GM21367 (cell line): ENCODE data around the gene GTF3C4.

Experiments used
- ATAC-seq: cut with Tn5 transposase; IDR thresholded peaks from one replicate; pipeline ENCODE4 v1.9.1; 2021; ENCODE audit not compliant: unreplicated experiment

GTF3C4 gene

DNA sequence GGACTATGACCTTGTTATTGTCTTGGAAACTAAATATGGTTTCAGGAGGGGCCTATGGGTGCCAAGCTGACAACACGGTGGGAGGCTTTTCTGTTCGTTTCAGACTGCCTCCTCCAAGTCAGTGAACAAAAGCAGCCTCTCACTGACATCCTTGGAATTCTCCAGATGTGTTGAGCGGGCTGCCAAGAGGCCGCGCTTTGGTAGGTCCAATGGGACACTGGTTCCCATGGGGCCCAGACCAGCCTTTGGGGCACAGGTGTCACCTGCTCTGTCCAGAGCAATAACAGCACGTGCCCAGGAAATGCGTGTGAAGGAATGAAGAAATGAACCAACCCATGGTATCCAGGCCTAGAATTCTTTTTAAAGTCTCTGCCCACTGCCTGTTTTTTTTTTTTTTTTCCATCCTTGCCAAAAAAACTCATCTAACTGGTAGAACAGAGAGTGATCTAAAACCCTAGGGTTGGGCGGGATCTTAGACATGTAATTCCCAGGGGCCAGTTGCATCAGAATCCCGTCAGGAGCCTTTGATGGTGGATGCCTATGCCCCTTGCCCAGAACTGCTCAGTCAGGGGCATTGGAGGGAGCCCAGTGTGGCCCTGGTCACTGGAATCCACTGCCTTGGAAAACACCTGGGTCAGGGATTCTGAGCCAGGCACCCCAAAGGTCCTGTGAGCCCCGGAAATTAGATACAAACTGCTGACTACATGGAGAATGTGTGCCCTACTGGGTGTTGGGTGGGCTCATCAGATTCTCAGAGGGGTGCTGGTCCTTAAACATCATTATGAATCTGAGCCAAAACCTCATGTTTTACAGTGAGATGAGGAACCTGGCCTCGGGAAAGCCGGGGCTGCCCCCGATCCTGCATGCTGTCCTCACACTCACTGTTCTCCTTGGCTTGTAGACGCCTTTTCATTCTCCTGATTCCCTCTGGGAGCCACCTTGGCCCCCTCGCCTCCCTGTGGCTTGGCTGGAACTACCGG lies 60.1 kb downstream of the GTF3C4 start:
- no peak for ATAC-seq

DNA sequence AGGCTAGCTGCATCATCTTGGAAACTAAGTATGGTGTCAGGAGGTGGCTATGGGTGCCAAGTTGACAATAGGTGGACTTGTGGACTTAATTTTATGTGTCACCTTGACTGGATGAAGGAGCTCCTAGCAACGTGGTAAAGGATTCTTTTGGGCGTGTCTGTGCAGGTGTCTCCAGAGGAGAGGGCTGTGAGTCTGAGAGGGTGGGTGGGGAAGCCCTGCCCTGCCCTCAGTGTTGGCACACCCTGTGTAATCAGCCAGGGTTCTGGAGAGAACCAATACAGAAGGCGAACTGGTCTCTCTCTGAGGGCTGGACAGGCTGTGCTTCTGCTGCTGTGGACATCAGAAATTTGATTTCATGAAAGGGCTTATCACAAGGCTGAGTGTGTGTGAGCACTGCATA lies 61.0 kb downstream of the GTF3C4 start:
- ATAC-seq = no peak

DNA sequence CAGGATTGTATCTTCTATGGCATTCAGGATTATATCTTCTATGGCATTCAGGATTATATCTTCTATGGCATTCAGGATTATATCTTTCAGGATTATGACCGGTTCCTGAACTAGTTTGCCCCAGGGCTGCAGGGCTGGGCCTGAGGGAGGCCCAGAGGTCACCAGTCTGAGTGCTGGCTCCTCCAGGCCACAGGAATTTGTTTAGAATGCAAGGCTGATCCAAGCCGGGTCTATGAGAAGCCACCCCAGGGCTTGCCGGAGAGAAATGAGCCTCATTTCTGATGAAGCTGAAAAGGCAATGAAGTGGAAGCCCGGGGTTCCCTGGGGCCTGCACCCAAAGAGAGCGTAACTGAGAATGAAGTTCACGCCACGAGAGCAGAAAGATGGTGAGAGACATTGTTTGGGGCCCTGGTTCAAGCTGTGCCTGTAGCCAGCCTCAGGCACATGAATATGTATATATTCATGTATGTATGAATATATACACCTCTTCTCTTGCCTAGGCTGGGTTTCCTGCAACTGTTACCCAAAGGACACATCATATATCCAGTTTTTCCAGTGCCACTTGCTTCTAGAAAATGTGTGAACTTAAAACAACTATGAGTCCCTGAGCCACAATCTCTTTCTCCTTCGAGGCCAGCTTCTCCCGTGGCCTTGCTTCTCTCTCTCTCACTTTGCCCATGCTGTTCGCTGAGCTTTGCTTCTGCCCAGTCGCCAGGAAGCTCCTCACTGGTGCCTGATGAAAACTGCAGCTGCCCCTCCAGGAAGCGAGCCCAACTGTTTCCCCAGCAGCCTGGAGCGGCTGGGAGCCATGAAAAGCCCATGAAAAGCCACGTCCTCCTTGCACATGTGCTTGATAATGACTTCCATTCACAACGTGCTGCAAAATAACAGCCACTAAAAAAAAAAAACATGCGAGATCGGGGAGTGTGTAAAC lies 62.3 kb downstream of the GTF3C4 start:
- ATAC-seq = no peak

DNA sequence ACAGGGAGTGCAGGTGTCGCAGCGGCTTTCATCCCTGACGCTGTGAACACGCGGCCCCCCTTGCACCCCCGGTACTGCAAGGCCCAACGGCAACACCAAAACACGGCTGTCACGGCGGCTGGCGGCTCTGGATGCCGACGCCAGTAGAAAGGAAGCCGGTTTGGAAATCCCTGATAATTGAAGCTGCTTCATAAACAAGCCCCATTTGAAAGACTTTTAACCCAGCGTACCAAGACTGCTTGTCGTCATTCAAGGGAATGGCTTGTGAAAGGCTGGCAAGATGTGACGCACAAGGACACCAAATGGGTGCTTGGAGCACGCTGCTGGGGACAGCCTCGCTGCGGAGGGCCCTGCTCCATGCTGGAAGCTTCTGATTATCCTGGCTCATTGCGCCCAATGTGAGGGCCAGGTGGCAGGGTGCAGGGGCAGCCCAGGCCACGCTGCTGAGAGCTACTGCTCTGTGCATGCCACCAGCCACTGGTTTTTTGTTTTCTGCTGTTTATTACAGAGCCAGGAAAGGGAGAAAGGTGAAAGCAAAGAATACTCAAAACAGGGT lies 63.1 kb downstream of the GTF3C4 start:
- ATAC-seq = no peak

DNA sequence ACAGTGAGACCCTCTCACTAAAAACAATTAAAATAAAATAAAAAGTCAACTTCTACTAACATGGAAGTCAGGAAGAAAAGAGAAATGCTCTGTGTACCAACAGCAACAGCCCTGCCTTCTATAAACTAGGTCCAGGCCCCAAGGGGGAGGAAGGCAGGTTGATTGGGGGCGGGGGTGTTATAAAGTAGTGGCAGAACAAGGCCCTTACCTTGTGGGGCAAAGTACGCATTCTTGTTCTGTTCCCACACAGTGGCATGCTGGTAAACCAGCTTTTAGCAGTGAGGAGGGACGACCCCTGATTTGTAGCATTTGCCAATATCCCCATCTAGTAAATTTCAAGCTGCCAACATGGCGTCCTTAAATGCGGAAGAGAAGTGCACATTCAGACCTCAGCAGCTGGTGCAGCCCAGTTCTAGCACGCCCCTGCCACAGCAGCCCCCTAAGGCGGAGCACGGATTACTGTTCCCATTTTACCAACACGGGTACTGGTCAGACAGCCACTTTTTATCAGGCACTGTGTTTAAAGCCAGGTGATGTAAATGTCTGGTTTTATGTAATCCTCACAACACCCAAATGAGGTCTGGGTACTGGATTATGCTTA lies 69.5 kb downstream of the GTF3C4 start:
- no peak for ATAC-seq

DNA sequence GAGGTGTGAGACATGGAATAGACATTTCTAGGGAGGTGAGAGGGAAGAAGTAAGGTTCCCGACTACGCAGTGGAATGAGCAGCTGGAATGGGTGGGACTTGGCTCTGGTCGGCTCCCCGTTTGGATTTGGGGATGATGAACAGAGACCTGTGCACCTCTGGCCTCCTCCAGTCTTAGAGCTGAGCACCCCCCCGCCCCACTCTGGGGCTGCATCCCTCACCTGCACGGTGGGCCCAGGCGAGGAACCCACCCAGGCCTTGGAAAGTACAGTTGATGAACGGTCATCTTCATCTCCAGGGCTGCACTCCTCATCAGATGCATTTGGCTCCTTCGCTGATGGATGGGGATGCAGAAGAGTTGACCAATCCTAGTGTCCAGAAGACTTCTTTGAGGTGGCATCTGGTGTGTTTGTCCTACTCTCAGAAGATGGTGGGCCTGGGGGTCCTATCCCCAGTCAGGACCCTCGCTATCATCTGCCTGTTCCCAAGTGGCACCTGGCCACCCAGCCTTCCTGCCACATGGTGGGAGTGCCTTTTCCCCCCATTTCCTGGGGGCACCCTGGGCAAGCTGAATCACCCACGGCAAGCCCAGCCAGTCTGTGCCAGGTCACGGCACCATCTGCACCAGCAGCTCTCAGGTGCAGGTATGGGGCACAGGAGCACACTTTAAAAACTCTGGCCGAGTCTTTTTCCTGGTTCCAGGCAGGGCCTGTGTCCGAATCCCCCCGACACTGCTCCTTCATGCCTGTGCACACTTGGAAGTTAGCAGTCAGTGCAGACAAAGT lies 70.5 kb downstream of the GTF3C4 start:
- ATAC-seq = no peak

DNA sequence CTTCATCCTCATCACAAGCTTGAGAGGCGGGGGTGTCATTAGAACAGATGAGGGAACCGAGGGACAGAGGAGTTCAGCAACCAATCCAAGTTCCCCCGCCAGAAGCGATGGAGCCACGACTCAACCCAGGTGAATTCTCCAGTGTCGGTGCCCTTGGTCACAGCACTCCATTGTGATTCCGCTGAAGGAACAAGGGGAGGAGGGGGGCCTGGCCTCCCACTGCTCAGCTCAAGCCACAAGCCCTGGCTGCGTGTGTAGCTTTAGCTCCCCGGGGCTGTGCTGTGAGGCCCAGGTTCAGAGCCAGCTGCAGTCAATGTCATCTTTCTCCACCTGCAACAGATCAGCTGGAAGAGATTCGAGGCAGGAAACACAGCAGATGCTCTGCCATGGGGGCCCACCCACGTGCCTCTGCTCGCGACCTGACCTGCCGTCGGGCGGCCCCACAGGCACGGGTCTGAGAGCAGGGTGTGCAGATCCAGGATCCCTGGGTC lies 72.6 kb downstream of the GTF3C4 start:
- ATAC-seq = no peak

DNA sequence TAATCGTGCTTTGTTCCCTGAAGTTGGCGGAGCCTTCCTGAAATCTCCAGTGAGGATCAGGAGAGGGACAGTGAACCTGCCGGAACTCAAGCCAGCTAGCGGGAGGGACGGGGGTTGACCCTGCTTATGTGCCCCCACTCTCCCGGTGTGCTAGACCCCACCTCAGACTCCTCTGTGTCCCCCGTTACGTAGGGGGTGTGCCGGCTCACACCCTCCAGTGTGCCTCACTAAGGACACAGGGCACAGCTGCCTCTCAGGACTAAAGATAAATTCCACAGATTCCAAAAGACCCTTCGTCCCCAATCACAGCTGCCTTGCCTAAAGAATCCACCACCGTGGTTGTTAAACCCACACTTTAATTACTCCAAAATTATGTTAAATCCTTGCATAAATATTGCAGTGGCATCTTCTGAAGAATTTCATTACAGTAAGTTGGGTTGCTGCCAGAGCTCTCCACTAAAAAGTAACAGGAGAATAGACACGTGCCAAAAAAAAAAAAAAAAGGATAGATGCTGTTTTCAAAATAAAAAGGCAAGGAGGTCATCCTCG lies 73.7 kb downstream of the GTF3C4 start:
- ATAC-seq = no peak
